H9 (cell line): ENCODE measurements around the gene MYO18B. TPM values are rescaled to one million over a fixed set of nuclear protein-coding genes. Genes with fewer than 3 reads are reported as not detected.

Source experiments
- DNase-seq: peaks from one replicate; pipeline ENCODE4 v3.0.0-alpha.2; 2017
- H2AFZ ChIP-seq: one replicate; pipeline ENCODE4 v1.6.1; 2013; ENCODE audit warnings: mild to moderate bottlenecking, low read length, control low read depth, moderate library complexity
- H2AK5ac ChIP-seq: 2 replicates; pipeline ENCODE4 v1.6.1; 2013; ENCODE audit warnings: low read length, control low read depth, mixed read lengths; ENCODE audit not compliant: insufficient read length
- H2BK120ac ChIP-seq: one replicate; pipeline ENCODE4 v1.6.1; 2013; ENCODE audit warnings: low read depth, mild to moderate bottlenecking, low read length, control low read depth, inconsistent platforms; ENCODE audit not compliant: poor library complexity, severe bottlenecking
- H2BK12ac ChIP-seq: 2 replicates; pipeline ENCODE4 v1.6.1; 2013; ENCODE audit warnings: low read length, control low read depth, mixed read lengths, low read depth; ENCODE audit not compliant: insufficient read length
- H2BK15ac ChIP-seq: 2 replicates; pipeline ENCODE4 v1.6.1; 2013; ENCODE audit warnings: low read depth, low read length, control low read depth
- H2BK20ac ChIP-seq: one replicate; pipeline ENCODE4 v1.6.1; 2013; ENCODE audit warnings: low read depth, mild to moderate bottlenecking, low read length, control low read depth, inconsistent platforms; ENCODE audit not compliant: poor library complexity, severe bottlenecking
- H2BK5ac ChIP-seq: 2 replicates; pipeline ENCODE4 v1.6.1; 2013; ENCODE audit warnings: low read length, control low read depth, mixed read lengths; ENCODE audit not compliant: insufficient read length
- H3K14ac ChIP-seq: 2 replicates; pipeline ENCODE4 v1.6.1; 2013; ENCODE audit warnings: low read length, control low read depth; ENCODE audit not compliant: insufficient read depth
- H3K18ac ChIP-seq: 2 replicates; pipeline ENCODE4 v1.6.1; 2013; ENCODE audit warnings: low read depth, mild to moderate bottlenecking, mixed read lengths, low read length, control low read depth; ENCODE audit not compliant: insufficient read length
- H3K23ac ChIP-seq: 2 replicates; pipeline ENCODE4 v1.6.1; 2013; ENCODE audit warnings: low read length, control low read depth, mixed read lengths, low read depth; ENCODE audit not compliant: insufficient read length
- H3K23me2 ChIP-seq: 2 replicates; pipeline ENCODE4 v1.6.1; 2013; ENCODE audit warnings: low read depth, mild to moderate bottlenecking, mixed read lengths, low read length, control low read depth; ENCODE audit not compliant: insufficient read length, poor library complexity, severe bottlenecking
- H3K27ac ChIP-seq: 2 replicates; pipeline ENCODE4 v1.5.1; 2013; ENCODE audit warnings: low read length, control low read depth, mixed read lengths, low read depth; ENCODE audit not compliant: insufficient read length
- H3K27me3 ChIP-seq: 2 replicates; pipeline ENCODE4 v1.6.1; 2013; ENCODE audit warnings: low read length, control low read depth, inconsistent platforms; ENCODE audit not compliant: insufficient read depth
- H3K4ac ChIP-seq: 2 replicates; pipeline ENCODE4 v1.6.1; 2013; ENCODE audit warnings: low read depth, mild to moderate bottlenecking, control low read depth, inconsistent platforms, low read length, moderate library complexity
- H3K4me1 ChIP-seq: 2 replicates; pipeline ENCODE4 v1.6.1; 2013; ENCODE audit warnings: low read length, control low read depth, inconsistent platforms; ENCODE audit not compliant: insufficient read depth
- H3K4me2 ChIP-seq: 2 replicates; pipeline ENCODE4 v1.6.1; 2013; ENCODE audit warnings: low read length, control low read depth, mixed read lengths; ENCODE audit not compliant: insufficient read length, insufficient read depth
- H3K56ac ChIP-seq: 2 replicates; pipeline ENCODE4 v1.6.1; 2013; ENCODE audit warnings: low read depth, mild to moderate bottlenecking, mixed read lengths, low read length, control low read depth; ENCODE audit not compliant: insufficient read length
- H3K79me1 ChIP-seq: 2 replicates; pipeline ENCODE4 v1.6.1; 2013; ENCODE audit warnings: low read depth, mild to moderate bottlenecking, moderate library complexity, low read length, control low read depth, inconsistent platforms; ENCODE audit not compliant: insufficient read depth, poor library complexity, severe bottlenecking
- H3K79me2 ChIP-seq: 2 replicates; pipeline ENCODE4 v1.6.1; 2013; ENCODE audit warnings: low read length, control low read depth, inconsistent platforms; ENCODE audit not compliant: insufficient read depth
- H3K9ac ChIP-seq: 2 replicates; pipeline ENCODE4 v1.6.1; 2013; ENCODE audit warnings: low read length, control low read depth, mixed read lengths; ENCODE audit not compliant: insufficient read length; ENCODE audit errors: extremely low read depth
- H3K9me3 ChIP-seq: one replicate; pipeline ENCODE4 v1.6.1; 2013; ENCODE audit warnings: low read depth, low read length, inconsistent platforms; ENCODE audit not compliant: control insufficient read depth
- H3T11ph ChIP-seq: one replicate; pipeline ENCODE4 v1.6.1; 2013; ENCODE audit warnings: mild to moderate bottlenecking, low read length, control low read depth, inconsistent platforms
- H4K20me1 ChIP-seq: one replicate; pipeline ENCODE4 v1.6.1; 2013; ENCODE audit not compliant: control insufficient read depth, insufficient read length, insufficient read depth
- H4K5ac ChIP-seq: 2 replicates; pipeline ENCODE4 v1.6.1; 2013; ENCODE audit warnings: low read depth, mild to moderate bottlenecking, mixed read lengths, low read length, control low read depth; ENCODE audit not compliant: insufficient read length
- H4K8ac ChIP-seq: replicated peaks from 2 replicates; pipeline ENCODE4 v1.6.1; 2013; ENCODE audit warnings: low read length, control low read depth, mixed read lengths, low read depth; ENCODE audit not compliant: insufficient read length
- H4K91ac ChIP-seq: 2 replicates; pipeline ENCODE4 v1.6.1; 2013; ENCODE audit warnings: low read depth, mild to moderate bottlenecking, moderate library complexity, mixed read lengths, low read length, control low read depth; ENCODE audit not compliant: insufficient read length
- H3K27ac Mint-ChIP-seq, 3 experiments: 2 replicates in 2 of 3; 3 replicates in 1 of 3; pipeline ENCODE4 v1.8.0; 2020 to 2021; ENCODE audit warnings: mixed read lengths in 3 of 3, mild to moderate bottlenecking in 1 of 3, moderate library complexity in 1 of 3
- H3K27me3 Mint-ChIP-seq: 2 replicates; pipeline ENCODE4 v1.8.0; 2021; ENCODE audit warnings: low read depth, mild to moderate bottlenecking, moderate library complexity, mixed read lengths
- H3K36me3 Mint-ChIP-seq, 3 experiments: 2 replicates in 2 of 3; 3 replicates in 1 of 3; pipeline ENCODE4 v1.8.0; 2020 to 2021; ENCODE audit warnings: low read depth in 3 of 3, mixed read lengths in 3 of 3; ENCODE audit not compliant: insufficient read depth in 1 of 3
- H3K4me1 Mint-ChIP-seq, 2 experiments: 2 replicates each; pipeline ENCODE4 v1.8.0; 2020; ENCODE audit warnings: mixed read lengths in 2 of 2
- H3K4me3 Mint-ChIP-seq, 2 experiments: 2 replicates in 1 of 2; 3 replicates in 1 of 2; pipeline ENCODE4 v1.8.0; 2020 to 2021; ENCODE audit warnings: mild to moderate bottlenecking in 2 of 2, mixed read lengths in 2 of 2, moderate library complexity in 1 of 2
- H3K9me3 Mint-ChIP-seq, 2 experiments: 2 replicates in 1 of 2; 3 replicates in 1 of 2; pipeline ENCODE4 v1.8.0; 2020; ENCODE audit warnings: mild to moderate bottlenecking in 2 of 2, mixed read lengths in 2 of 2, moderate library complexity in 1 of 2
- WGBS: extraction: QIAGEN DNeasy Blood & Tissue Kit; methylation state at CpG from one replicate; pipeline ENCODE4 v1.1.7; 2013; ENCODE audit warnings: missing lambda C conversion rate, low lambda C conversion rate, mixed read lengths; ENCODE audit not compliant: insufficient read length; ENCODE audit errors: extremely low coverage; 5-methylcytosine and 5-hydroxymethylcytosine counted together
- total RNA-seq: library from RNA; stranded (reverse); gene quantifications from 2 replicates; pipeline ENCODE4 v1.2.1, GENCODE V29; 2021
- TF ChIP-seq, protein P1 (sequence below): fragments of 200-600 bp; sonication (generic); conservative IDR thresholded peaks from 3 replicates; pipeline ENCODE4 v1.8.0; 2021; ENCODE audit warnings: antibody characterized with exemption, mild to moderate bottlenecking

Gene MYO18B
- total RNA-seq, 1 experiment from 2014 or later: 0.46 TPM

DNA sequence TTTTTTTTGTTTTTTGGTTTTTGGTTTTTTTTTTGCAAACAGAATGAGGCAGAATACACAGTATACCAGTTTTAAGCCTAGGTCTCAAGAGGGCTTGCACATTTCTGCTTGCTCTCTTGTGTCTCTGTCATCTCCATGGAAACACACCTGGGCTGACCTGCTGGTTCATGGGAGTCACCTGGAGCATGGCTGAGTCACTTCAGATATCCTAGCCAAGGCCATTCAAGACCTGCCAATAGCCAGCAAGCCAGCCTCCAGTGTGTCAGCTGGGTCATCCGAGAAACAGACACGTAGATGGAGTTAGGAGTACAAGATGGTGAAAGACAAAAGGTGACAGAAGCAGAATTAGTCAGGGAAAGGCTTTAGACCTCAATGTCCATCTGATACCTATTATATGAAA is 303.1 kb downstream of the MYO18B start:
- H2BK20ac ChIP-seq: no peak overlapping the region
- no peak overlapping the region for H3K27ac ChIP-seq
- no peaks in the 10 kb centered on the region for H3K27me3 ChIP-seq
- no peak overlapping the region for H4K8ac ChIP-seq
- H2BK120ac ChIP-seq: no peak overlapping the region
- TF ChIP-seq, protein P1, sequence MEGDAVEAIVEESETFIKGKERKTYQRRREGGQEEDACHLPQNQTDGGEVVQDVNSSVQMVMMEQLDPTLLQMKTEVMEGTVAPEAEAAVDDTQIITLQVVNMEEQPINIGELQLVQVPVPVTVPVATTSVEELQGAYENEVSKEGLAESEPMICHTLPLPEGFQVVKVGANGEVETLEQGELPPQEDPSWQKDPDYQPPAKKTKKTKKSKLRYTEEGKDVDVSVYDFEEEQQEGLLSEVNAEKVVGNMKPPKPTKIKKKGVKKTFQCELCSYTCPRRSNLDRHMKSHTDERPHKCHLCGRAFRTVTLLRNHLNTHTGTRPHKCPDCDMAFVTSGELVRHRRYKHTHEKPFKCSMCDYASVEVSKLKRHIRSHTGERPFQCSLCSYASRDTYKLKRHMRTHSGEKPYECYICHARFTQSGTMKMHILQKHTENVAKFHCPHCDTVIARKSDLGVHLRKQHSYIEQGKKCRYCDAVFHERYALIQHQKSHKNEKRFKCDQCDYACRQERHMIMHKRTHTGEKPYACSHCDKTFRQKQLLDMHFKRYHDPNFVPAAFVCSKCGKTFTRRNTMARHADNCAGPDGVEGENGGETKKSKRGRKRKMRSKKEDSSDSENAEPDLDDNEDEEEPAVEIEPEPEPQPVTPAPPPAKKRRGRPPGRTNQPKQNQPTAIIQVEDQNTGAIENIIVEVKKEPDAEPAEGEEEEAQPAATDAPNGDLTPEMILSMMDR: no peak
- no CpG with 5 or more reads among the region's 2 CpGs for WGBS
- no peak overlapping the region for H2AK5ac ChIP-seq
- no peak overlapping the region for H2AFZ ChIP-seq
- no peak overlapping the region for H2BK12ac ChIP-seq
- no peak overlapping the region for H3K4me2 ChIP-seq
- H3K4me3 Mint-ChIP-seq: no peak overlapping the region
- H3K56ac ChIP-seq: no peak overlapping the region
- no peaks in the 10 kb centered on the region; the same call in 1 of the 2 replicates for H3K27me3 Mint-ChIP-seq
- no peaks in the 10 kb centered on the region; a peak in 1 of 5 replicates for H3K9me3 Mint-ChIP-seq
- no peaks in the 10 kb centered on the region for H3K4me1 ChIP-seq
- H3K9ac ChIP-seq: no peak overlapping the region
- no peak overlapping the region for H3K23ac ChIP-seq
- H3K27ac Mint-ChIP-seq: no peak overlapping the region; a peak in 1 of 7 replicates
- H3K79me2 ChIP-seq: no peaks in the 10 kb centered on the region
- no peak overlapping the region for H3K18ac ChIP-seq
- H3T11ph ChIP-seq: no peak overlapping the region
- H3K79me1 ChIP-seq: no peaks in the 10 kb centered on the region
- no peak overlapping the region for H3K4ac ChIP-seq
- no peak overlapping the region for H2BK15ac ChIP-seq
- H4K20me1 ChIP-seq: no peaks in the 10 kb centered on the region
- no peaks in the 10 kb centered on the region for H3K36me3 Mint-ChIP-seq
- no peak overlapping the region for H3K14ac ChIP-seq
- no peak overlapping the region for H2BK5ac ChIP-seq
- no peak for DNase-seq
- no peak overlapping the region for H4K91ac ChIP-seq
- no peak overlapping the region for H4K5ac ChIP-seq
- H3K23me2 ChIP-seq: no peaks in the 10 kb centered on the region
- H3K9me3 ChIP-seq: no peaks in the 10 kb centered on the region
- peaks cover 6 to 9% of the 10 kb centered on the region in 2 experiments; a peak in 3 of 4 replicates for H3K4me1 Mint-ChIP-seq
